OCI-LY1 (cell line): ENCODE data around the gene GALNT14.

Source experiments
- H2AFZ ChIP-seq: fragments of 200-600 bp; sonication (generic), shearing (Covaris generic); 2 replicates; pipeline ENCODE4 v1.6.0; 2014; ENCODE audit warnings: antibody characterized with exemption, mild to moderate bottlenecking, low read length
- H3F3A ChIP-seq: fragments of 200-600 bp; sonication (generic), shearing (Covaris generic); 2 replicates; pipeline ENCODE4 v1.6.0; 2014; ENCODE audit warnings: mild to moderate bottlenecking, antibody characterized with exemption, low read length, moderate library complexity; ENCODE audit not compliant: insufficient read depth
- H3K27ac ChIP-seq: fragments of 200-600 bp; sonication (generic); 2 replicates; pipeline ENCODE4 v1.5.1; 2014; ENCODE audit warnings: low read length, mixed run types, mild to moderate bottlenecking, low read depth; ENCODE audit not compliant: poor library complexity, severe bottlenecking
- H3K27me3 ChIP-seq: fragments of 200-600 bp; sonication (generic); 2 replicates; pipeline ENCODE4 v1.6.0; 2014; ENCODE audit warnings: antibody characterized with exemption, mild to moderate bottlenecking, low read length, moderate library complexity; ENCODE audit not compliant: insufficient read depth
- H3K36me3 ChIP-seq: fragments of 200-600 bp; sonication (generic); 2 replicates; pipeline ENCODE4 v1.6.1; 2014; ENCODE audit warnings: mild to moderate bottlenecking, antibody characterized with exemption, low read length, moderate library complexity, mixed read lengths; ENCODE audit not compliant: insufficient read depth
- H3K4me1 ChIP-seq: fragments of 200-600 bp; sonication (generic); 2 replicates; pipeline ENCODE4 v1.5.1; 2014; ENCODE audit warnings: mild to moderate bottlenecking, low read length, moderate library complexity; ENCODE audit not compliant: insufficient read depth, severe bottlenecking
- H3K4me2 ChIP-seq: fragments of 200-600 bp; sonication (generic), shearing (Covaris generic); 2 replicates; pipeline ENCODE4 v1.6.1; 2014; ENCODE audit warnings: low read length
- H3K4me3 ChIP-seq: fragments of 200-600 bp; sonication (generic); 2 replicates; pipeline ENCODE4 v1.5.1; 2014; ENCODE audit warnings: low read length, low read depth, mild to moderate bottlenecking, mixed read lengths; ENCODE audit not compliant: poor library complexity, severe bottlenecking
- H3K79me2 ChIP-seq: fragments of 200-600 bp; shearing (Covaris generic); 2 replicates; pipeline ENCODE4 v1.6.1; 2016; ENCODE audit warnings: mixed run types, low read length, mixed read lengths; ENCODE audit not compliant: insufficient read depth
- H3K9ac ChIP-seq: fragments of 200-600 bp; sonication (generic), shearing (Covaris generic); 2 replicates; pipeline ENCODE4 v1.6.1; 2014; ENCODE audit warnings: mild to moderate bottlenecking, low read length, mixed read lengths
- H3K9me2 ChIP-seq: fragments of 200-600 bp; sonication (generic), shearing (Covaris generic); 2 replicates; pipeline ENCODE4 v1.6.1; 2014; ENCODE audit warnings: low read depth, mild to moderate bottlenecking, low read length, mixed read lengths
- H3K9me3 ChIP-seq: fragments of 200-600 bp; shearing (Covaris generic); 2 replicates; pipeline ENCODE4 v1.6.1; 2014; ENCODE audit warnings: low read length, mixed read lengths
- H4K20me1 ChIP-seq: fragments of 200-600 bp; sonication (generic), shearing (Covaris generic); 2 replicates; pipeline ENCODE4 v1.6.0; 2016; ENCODE audit warnings: mild to moderate bottlenecking, low read length; ENCODE audit not compliant: insufficient read depth
- EZH2 ChIP-seq: fragments of 200-600 bp; sonication (generic), shearing (Covaris generic); IDR thresholded peaks from 2 replicates; pipeline ENCODE4 v1.8.0; 2017; ENCODE audit warnings: borderline replicate concordance, mixed run types, mild to moderate bottlenecking, antibody characterized with exemption, low read length, moderate library complexity, mixed read lengths
- TF ChIP-seq, protein P1 (sequence below): fragments of 200-600 bp; sonication (generic), shearing (Covaris generic); IDR thresholded peaks from 2 replicates; pipeline ENCODE4 v1.5.1; 2017; ENCODE audit warnings: mild to moderate bottlenecking, antibody characterized with exemption, low read length, moderate library complexity, mixed read lengths

Gene GALNT14

DNA sequence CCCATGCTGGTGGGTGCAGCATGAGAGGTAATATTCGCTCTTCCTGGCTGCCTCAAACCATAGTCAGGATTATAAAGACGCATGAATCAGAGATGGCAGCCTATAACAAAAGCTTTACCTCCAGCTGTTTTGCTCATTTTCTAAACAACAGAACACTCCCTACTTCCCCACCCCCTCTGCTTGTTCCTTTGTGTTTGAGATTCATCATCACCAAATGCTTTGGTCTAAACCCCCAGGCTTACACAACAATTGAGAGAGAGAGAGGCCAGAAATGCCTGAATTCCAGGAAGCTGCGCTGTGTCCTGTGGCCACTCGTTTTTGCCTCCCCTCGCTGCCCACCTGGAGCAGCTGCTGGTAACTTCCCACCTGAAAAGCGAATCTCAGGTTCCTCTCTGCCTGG lies 252.2 kb downstream of the GALNT14 start:
- Histone ChIP-seq H3K9ac (no peak overlapping the region), H3K27ac (no peak overlapping the region), H3K9me2 (no peaks in the 10 kb centered on the region), H3K79me2 (no peaks in the 10 kb centered on the region), H2AFZ (no peak overlapping the region), H3K9me3 (no peaks in the 10 kb centered on the region), H3K36me3 (no peaks in the 10 kb centered on the region), H4K20me1 (no peaks in the 10 kb centered on the region), H3K4me3 (no peak overlapping the region), H3K4me2 (no peak overlapping the region), H3K4me1 (no peaks in the 10 kb centered on the region), H3K27me3 (no peaks in the 10 kb centered on the region), H3F3A (no peaks in the 10 kb centered on the region)
- TF ChIP-seq, protein P1, sequence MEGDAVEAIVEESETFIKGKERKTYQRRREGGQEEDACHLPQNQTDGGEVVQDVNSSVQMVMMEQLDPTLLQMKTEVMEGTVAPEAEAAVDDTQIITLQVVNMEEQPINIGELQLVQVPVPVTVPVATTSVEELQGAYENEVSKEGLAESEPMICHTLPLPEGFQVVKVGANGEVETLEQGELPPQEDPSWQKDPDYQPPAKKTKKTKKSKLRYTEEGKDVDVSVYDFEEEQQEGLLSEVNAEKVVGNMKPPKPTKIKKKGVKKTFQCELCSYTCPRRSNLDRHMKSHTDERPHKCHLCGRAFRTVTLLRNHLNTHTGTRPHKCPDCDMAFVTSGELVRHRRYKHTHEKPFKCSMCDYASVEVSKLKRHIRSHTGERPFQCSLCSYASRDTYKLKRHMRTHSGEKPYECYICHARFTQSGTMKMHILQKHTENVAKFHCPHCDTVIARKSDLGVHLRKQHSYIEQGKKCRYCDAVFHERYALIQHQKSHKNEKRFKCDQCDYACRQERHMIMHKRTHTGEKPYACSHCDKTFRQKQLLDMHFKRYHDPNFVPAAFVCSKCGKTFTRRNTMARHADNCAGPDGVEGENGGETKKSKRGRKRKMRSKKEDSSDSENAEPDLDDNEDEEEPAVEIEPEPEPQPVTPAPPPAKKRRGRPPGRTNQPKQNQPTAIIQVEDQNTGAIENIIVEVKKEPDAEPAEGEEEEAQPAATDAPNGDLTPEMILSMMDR = no peak
- no peak for TF ChIP-seq EZH2

DNA sequence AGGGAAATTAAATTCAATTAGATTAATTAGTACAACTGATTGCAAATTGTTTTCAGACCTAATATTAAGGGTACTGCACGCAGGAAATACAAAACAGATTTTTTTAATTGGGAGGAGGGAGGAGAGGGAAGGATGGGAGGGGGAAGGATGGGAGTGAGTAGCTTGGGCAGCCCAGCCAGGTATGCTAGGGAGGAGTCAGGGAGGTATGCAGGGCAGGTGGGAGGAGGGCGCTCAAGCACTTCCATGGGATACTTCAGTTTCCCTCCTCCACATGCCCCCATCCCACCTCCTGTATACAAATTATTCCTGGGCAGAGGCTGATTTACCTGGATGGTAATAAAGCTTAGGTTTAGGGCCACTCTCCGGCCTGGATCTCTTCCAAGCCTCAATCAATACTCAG lies 254.4 kb downstream of the GALNT14 start:
- Histone ChIP-seq H3K9me3 (no peaks in the 10 kb centered on the region), H3K27me3 (no peaks in the 10 kb centered on the region), H4K20me1 (no peaks in the 10 kb centered on the region), H3K36me3 (no peaks in the 10 kb centered on the region), H3F3A (no peaks in the 10 kb centered on the region), H3K9ac (no peak overlapping the region), H3K4me3 (no peak overlapping the region), H2AFZ (no peak overlapping the region), H3K4me1 (no peaks in the 10 kb centered on the region), H3K79me2 (no peaks in the 10 kb centered on the region), H3K27ac (no peak overlapping the region), H3K4me2 (no peak overlapping the region), H3K9me2 (no peaks in the 10 kb centered on the region)
- no peak for TF ChIP-seq EZH2
- TF ChIP-seq, protein P1 = no peak

DNA sequence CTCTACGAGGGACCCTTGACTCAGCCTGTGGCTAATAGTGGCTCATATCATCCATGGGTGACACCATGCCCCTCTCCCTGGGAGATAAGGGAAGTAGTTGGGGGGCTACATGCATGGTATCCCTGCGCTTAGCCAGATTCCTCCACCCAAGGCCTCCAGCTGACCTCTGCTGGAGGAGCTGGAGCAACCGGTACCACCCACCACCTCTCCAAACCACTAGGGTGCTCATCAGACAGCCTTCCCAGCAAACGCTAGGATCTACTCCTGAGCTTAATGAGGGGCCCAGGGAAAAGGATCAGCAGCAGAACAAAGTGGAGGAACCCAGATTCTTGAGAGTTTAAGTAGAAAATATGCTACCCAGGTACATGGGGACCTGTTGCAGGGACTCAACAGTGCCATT lies 255.1 kb downstream of the GALNT14 start:
- no peaks in the 10 kb centered on the region for H4K20me1 ChIP-seq
- no peak overlapping the region for H3K9ac ChIP-seq
- H2AFZ ChIP-seq = no peak overlapping the region
- H3K9me2 ChIP-seq = no peaks in the 10 kb centered on the region
- no peak overlapping the region for H3K27ac ChIP-seq
- TF ChIP-seq EZH2 = no peak
- TF ChIP-seq, protein P1 = no peak
- H3K4me1 ChIP-seq = no peaks in the 10 kb centered on the region
- H3K36me3 ChIP-seq = no peaks in the 10 kb centered on the region
- H3K79me2 ChIP-seq = no peaks in the 10 kb centered on the region
- H3K4me3 ChIP-seq = no peak overlapping the region
- H3K9me3 ChIP-seq = no peaks in the 10 kb centered on the region
- no peak overlapping the region for H3K4me2 ChIP-seq
- no peaks in the 10 kb centered on the region for H3F3A ChIP-seq
- no peaks in the 10 kb centered on the region for H3K27me3 ChIP-seq
